Vagina (tissue), 2 donors: ENCODE results near the gene COL5A1. TPM values are rescaled to one million over a fixed set of nuclear protein-coding genes. Genes with fewer than 3 reads are reported as not detected.
"Not testable (repeated sequence)": the region's sequence is repeated elsewhere in the genome, so short reads cannot be mapped to it uniquely, and the experiment has no call there.

ENCODE experiments used
- DNase-seq, 2 donors: peaks; one replicate each; pipeline ENCODE4 v3.0.0-alpha.2; 2017; ENCODE audit errors: extremely low spot score in 2 of 2
- H3K27ac ChIP-seq: fragments of 200-600 bp; sonication (generic); one replicate; pipeline ENCODE4 v1.5.1; 2019
- H3K27me3 ChIP-seq: fragments of 200-600 bp; sonication (generic); one replicate; pipeline ENCODE4 v1.5.1; 2019
- H3K36me3 ChIP-seq, 2 donors: fragments of 200-600 bp; sonication (generic); one replicate each; pipeline ENCODE4 v1.5.1; 2017 to 2019
- H3K4me1 ChIP-seq: fragments of 200-600 bp; sonication (generic); one replicate; pipeline ENCODE4 v1.5.1; 2019
- H3K4me3 ChIP-seq, 2 donors: fragments of 200-600 bp; sonication (generic); 1 replicate in 1 of 2; 2 replicates in 1 of 2; pipeline ENCODE4 v1.5.1; 2016 to 2019
- H3K9me3 ChIP-seq: fragments of 200-600 bp; sonication (generic); one replicate; pipeline ENCODE4 v1.5.1; 2019
- CTCF ChIP-seq, 3 experiments: fragments of 450-650 bp in 2 of 3; fragments of 200-600 bp in 1 of 3; sonication (generic) in 1 of 3; IDR thresholded peaks; one replicate each; pipeline ENCODE4 v1.5.1; 2017 to 2019; ENCODE audit warnings: antibody characterized with exemption in 3 of 3, mild to moderate bottlenecking in 2 of 3, moderate library complexity in 2 of 3
- POLR2A ChIP-seq, 2 donors: fragments of 450-650 bp; IDR thresholded peaks; one replicate each; pipeline ENCODE4 v1.6.1; 2017; ENCODE audit warnings: antibody characterized with exemption in 2 of 2, mild to moderate bottlenecking in 2 of 2, moderate library complexity in 2 of 2
- POLR2AphosphoS5 ChIP-seq, 2 donors: sonication (generic); formaldehyde crosslinking; IDR thresholded peaks; one replicate each; pipeline ENCODE4 v1.9.0; 2017; ENCODE audit warnings: antibody characterized with exemption in 2 of 2, mild to moderate bottlenecking in 2 of 2, low read depth in 1 of 2; ENCODE audit not compliant: insufficient read depth in 1 of 2
- intact Hi-C: fragments of 100-400 bp; cut with DNase I; formaldehyde crosslinking; loops from one replicate; pipeline ENCODE4 v1.15.1; 2023
- total RNA-seq: library from RNA; depleted of rRNA; stranded (reverse); fragments of >200 nt; gene quantifications from one replicate; pipeline ENCODE4 v1.2.3, GENCODE V29; 2016

COL5A1 gene
- total RNA-seq, 1 donor from 2014 or later = 36.6 TPM

DNA sequence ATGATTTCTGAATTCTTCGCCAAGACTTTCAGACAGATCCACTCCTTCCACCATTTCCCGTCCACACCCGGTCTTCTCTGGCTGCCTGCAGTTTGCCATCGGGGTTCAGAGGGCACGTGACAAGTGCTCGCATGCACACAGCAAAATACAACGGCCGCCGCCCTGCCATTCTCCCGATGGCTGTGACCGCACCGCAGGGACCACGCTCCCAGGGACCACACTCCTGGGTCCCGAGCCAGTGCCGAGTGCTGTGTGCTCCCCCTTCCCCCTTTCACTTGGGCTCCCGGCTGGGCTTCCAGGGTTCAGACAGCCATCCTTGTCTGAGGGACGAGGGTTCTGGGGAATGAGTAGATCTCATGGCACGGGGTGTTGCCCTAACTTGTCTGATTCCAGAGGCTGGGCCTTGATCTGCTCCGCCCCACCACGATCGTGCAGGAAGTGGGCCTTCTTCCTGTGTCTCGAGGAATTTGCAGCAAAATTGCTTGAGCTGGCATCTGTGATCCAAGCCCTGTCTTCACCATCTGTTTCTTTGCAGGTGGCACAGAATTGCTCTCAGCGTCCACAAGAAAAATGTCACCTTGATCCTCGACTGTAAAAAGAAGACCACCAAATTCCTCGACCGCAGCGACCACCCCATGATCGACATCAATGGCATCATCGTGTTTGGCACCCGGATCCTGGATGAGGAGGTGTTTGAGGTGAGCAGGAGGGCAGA is 59.2 kb downstream of the COL5A1 start:
- no peak for DNase-seq
- H3K27ac ChIP-seq = no peak overlapping the region
- H3K36me3 ChIP-seq = no peaks in the 10 kb centered on the region
- peaks cover 61% of the 10 kb centered on the region for H3K4me1 ChIP-seq
- H3K4me3 ChIP-seq = no peak overlapping the region
- no peaks in the 10 kb centered on the region for H3K9me3 ChIP-seq
- intact Hi-C loops = no loop called here
- TF ChIP-seq CTCF (IDR thresholded peaks at IDR 0.05) (no peak), POLR2A (IDR thresholded peaks at IDR 0.05) (no peak), POLR2AphosphoS5 (IDR thresholded peaks at IDR 0.05; ENCODE audit: insufficient read depth in 1 of 2, low read depth in 1 of 2) (no peak)
- no peaks in the 10 kb centered on the region for H3K27me3 ChIP-seq

DNA sequence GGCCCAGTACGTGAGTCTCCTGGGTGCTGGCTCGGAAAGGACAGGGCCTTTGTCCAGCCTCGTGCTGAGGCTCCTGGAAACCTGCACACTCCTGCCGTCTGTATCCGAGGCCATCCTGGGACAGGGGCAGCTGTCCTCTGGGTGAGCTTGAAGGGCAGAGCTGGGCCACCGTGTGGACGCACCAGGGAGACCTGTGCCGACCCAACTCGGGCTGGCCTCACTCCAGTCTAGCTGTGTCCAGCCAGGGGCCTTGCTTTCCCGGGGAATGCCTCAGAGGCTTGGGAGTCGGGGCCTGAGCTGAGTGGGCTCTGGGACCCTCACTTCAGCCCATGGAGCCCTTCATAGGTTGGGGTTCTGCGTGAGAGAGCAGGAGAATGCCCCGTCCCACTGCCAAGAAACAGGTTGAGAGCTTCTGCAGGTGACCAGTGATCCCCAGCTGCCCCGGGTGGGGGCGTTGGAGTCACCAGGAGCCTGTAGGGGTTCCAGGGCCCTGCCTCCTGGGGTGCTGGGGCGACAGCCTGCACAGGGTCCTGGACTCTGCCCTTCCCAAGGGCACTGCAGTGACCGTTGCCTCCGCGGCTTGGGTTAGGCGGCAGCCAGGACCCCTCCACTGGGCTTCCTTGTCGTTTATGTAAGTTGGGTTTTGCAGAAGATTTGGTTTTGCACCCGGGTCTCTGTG is 60.1 kb downstream of the COL5A1 start:
- H3K9me3 ChIP-seq = no peaks in the 10 kb centered on the region
- H3K4me1 ChIP-seq = peaks cover 61% of the 10 kb centered on the region
- no peaks in the 10 kb centered on the region for H3K36me3 ChIP-seq
- H3K27ac ChIP-seq = peak overlapping the region; percentile 13
- no peaks in the 10 kb centered on the region for H3K27me3 ChIP-seq
- H3K4me3 ChIP-seq = no peak overlapping the region
- TF ChIP-seq POLR2A (IDR thresholded peaks at IDR 0.05) (no peak), POLR2AphosphoS5 (IDR thresholded peaks at IDR 0.05; ENCODE audit: insufficient read depth in 1 of 2, low read depth in 1 of 2) (no peak)
- no peak for DNase-seq
- intact Hi-C loops = no loop called here

- Histone ChIP-seq H3K27me3 (no peaks in the 10 kb centered on the region), H3K4me1 (peaks cover 64% of the 10 kb centered on the region)
Observed at GRCh38 chr9:134702291-134702690, 60.7 kb downstream of the COL5A1 start.

GRCh38 chr9:134703730-134704114 is 62.1 kb downstream of the COL5A1 start:
- intact Hi-C loops, DNase-seq, H3K36me3 ChIP-seq, H3K9me3 ChIP-seq, H3K4me3 ChIP-seq, H3K27me3 ChIP-seq: not testable (repeated sequence)
- Histone ChIP-seq H3K4me1 (peaks cover 69% of the 10 kb centered on the region), H3K27ac (peak overlapping the region; percentile 94)

More at GRCh38 chr9:134702291-134702690, 60.7 kb downstream of the COL5A1 start:
- intact Hi-C loops = no loop called here
- no peak for DNase-seq
- no peak overlapping the region for H3K4me3 ChIP-seq
- H3K36me3 ChIP-seq = no peaks in the 10 kb centered on the region
- TF ChIP-seq POLR2A (IDR thresholded peaks at IDR 0.05) (no peak), CTCF (IDR thresholded peaks at IDR 0.05) (no peak), POLR2AphosphoS5 (IDR thresholded peaks at IDR 0.05; ENCODE audit: insufficient read depth in 1 of 2, low read depth in 1 of 2) (no peak)
- H3K9me3 ChIP-seq = no peaks in the 10 kb centered on the region
- peak overlapping the region; percentile 17 for H3K27ac ChIP-seq

DNA sequence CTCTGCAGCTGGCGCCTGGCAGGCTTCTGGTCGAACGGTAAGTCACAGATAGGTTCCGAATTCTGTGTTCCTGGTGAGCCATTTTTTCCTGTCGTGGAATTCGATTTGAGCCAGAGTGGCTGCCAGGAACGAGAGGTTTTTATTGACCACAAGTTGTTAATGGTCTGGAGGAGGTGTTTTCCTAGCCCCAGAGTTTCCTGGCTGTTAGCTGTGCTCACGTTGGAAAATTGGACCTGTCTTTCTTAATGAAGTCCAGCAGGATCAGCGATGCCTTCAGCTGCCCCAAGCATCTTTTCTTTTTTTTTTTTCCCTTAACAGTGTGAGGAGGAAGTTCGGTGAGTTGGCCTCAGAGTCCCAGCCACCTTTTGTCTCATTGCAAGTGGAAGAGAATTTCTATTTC is 62.9 kb downstream of the COL5A1 start:
- Histone ChIP-seq H3K4me1 (peaks cover 72% of the 10 kb centered on the region), H3K4me3 (no peak overlapping the region), H3K9me3 (no peaks in the 10 kb centered on the region), H3K27me3 (no peaks in the 10 kb centered on the region), H3K27ac (peak overlapping the region; percentile 94), H3K36me3 (no peaks in the 10 kb centered on the region)
- no peak for TF ChIP-seq CTCF (IDR thresholded peaks at IDR 0.05)
- peak in 1 of 2 donors; percentile 14 for TF ChIP-seq POLR2AphosphoS5 (IDR thresholded peaks at IDR 0.05; ENCODE audit: insufficient read depth in 1 of 2, low read depth in 1 of 2)
- TF ChIP-seq POLR2A (IDR thresholded peaks at IDR 0.05) = no peak
- intact Hi-C loops = no loop called here
- no peak for DNase-seq

- DNase-seq = no peak
- no peaks in the 10 kb centered on the region for H3K27me3 ChIP-seq
- H3K27ac ChIP-seq = peak overlapping the region; percentile 94
- H3K36me3 ChIP-seq = no peaks in the 10 kb centered on the region
- no peak overlapping the region for H3K4me3 ChIP-seq
- H3K4me1 ChIP-seq = peaks cover 85% of the 10 kb centered on the region
- H3K9me3 ChIP-seq = no peaks in the 10 kb centered on the region
- TF ChIP-seq POLR2AphosphoS5 (IDR thresholded peaks at IDR 0.05; ENCODE audit: insufficient read depth in 1 of 2, low read depth in 1 of 2) (no peak), CTCF (IDR thresholded peaks at IDR 0.05) (no peak), POLR2A (IDR thresholded peaks at IDR 0.05) (no peak)
- intact Hi-C loops = no loop called here
Observed at GRCh38 chr9:134705786-134706185, 64.2 kb downstream of the COL5A1 start.
